ENCODE data around the gene FASN.

Gene FASN

GRCh38 chr17:82083009-82083408 lies 15.0 kb downstream of the FASN start:
- TF ChIP-seq CTCF (conservative IDR thresholded peaks at IDR 0.05; ENCODE audit: control insufficient read depth, insufficient read depth, low read depth, low read length): no peak
- H3K4me3 ChIP-seq (ENCODE audit: control insufficient read depth, low read depth, low read length): no peak overlapping the region
- DNase-seq (ENCODE audit: low read depth): no peak

GRCh38 chr17:82082456-82082855 lies 15.6 kb downstream of the FASN start:
- DNase-seq (ENCODE audit: low read depth): no peak
- TF ChIP-seq CTCF (conservative IDR thresholded peaks at IDR 0.05; ENCODE audit: control insufficient read depth, insufficient read depth, low read depth, low read length): no peak
- H3K4me3 ChIP-seq (ENCODE audit: control insufficient read depth, low read depth, low read length): no peak overlapping the region

GRCh38 chr17:82081966-82082365 lies 16.1 kb downstream of the FASN start:
- no peak overlapping the region for H3K4me3 ChIP-seq (ENCODE audit: control insufficient read depth, low read depth, low read length)
- no peak for DNase-seq (ENCODE audit: low read depth)
- TF ChIP-seq CTCF (conservative IDR thresholded peaks at IDR 0.05; ENCODE audit: control insufficient read depth, insufficient read depth, low read depth, low read length): no peak

- no peak for TF ChIP-seq CTCF (conservative IDR thresholded peaks at IDR 0.05; ENCODE audit: control insufficient read depth, insufficient read depth, low read depth, low read length)
- DNase-seq (ENCODE audit: low read depth): no peak
- no peak overlapping the region for H3K4me3 ChIP-seq (ENCODE audit: control insufficient read depth, low read depth, low read length)
Observed at GRCh38 chr17:82081546-82081945, 16.5 kb downstream of the FASN start.

- no peak overlapping the region for H3K4me3 ChIP-seq (ENCODE audit: control insufficient read depth, low read depth, low read length)
- DNase-seq (ENCODE audit: low read depth): no peak
- no peak for TF ChIP-seq CTCF (conservative IDR thresholded peaks at IDR 0.05; ENCODE audit: control insufficient read depth, insufficient read depth, low read depth, low read length)
Observed at GRCh38 chr17:82080789-82081464, 17.1 kb downstream of the FASN start.

- DNase-seq (ENCODE audit: low read depth): no peak
- TF ChIP-seq CTCF (conservative IDR thresholded peaks at IDR 0.05; ENCODE audit: control insufficient read depth, insufficient read depth, low read depth, low read length): no peak
- H3K4me3 ChIP-seq (ENCODE audit: control insufficient read depth, low read depth, low read length): no peak overlapping the region
Observed at GRCh38 chr17:82080048-82080788, 17.8 kb downstream of the FASN start.

Measured in fibroblast of mammary gland (primary cell).